H1 (cell line): ENCODE measurements around the gene C17orf107.

Experiments used
- ASH2L ChIP-seq: fragments of 200-600, 300-600 bp; sonication (generic); IDR thresholded peaks from one replicate; pipeline ENCODE4 v1.7.1; 2017; ENCODE audit warnings: low read length
- CEBPB ChIP-seq: IDR thresholded peaks from 2 replicates; pipeline ENCODE4 v1.6.1; 2012; ENCODE audit warnings: low read depth, low read length
- EZH2 ChIP-seq: fragments of 200-600 bp; sonication (generic); IDR thresholded peaks from 2 replicates; pipeline ENCODE4 v1.7.1; 2012; ENCODE audit warnings: low read depth, mild to moderate bottlenecking, moderate library complexity, low read length, inconsistent platforms; ENCODE audit not compliant: severe bottlenecking
- JUND ChIP-seq: IDR thresholded peaks from 2 replicates; pipeline ENCODE4 v1.6.1; 2011; ENCODE audit warnings: mild to moderate bottlenecking, improper control_type of control experiment, low read length
- POLR2A ChIP-seq, 2 experiments: IDR thresholded peaks; 1 replicate in 1 of 2; 2 replicates in 1 of 2; pipeline ENCODE4 v1.6.1; 2011; ENCODE audit warnings: low read depth in 2 of 2, low read length in 2 of 2, mild to moderate bottlenecking in 2 of 2; ENCODE audit errors: control extremely low read depth in 1 of 2
- RAD21 ChIP-seq, 2 experiments: IDR thresholded peaks in 1 of 2; conservative IDR thresholded peaks in 1 of 2; 2 replicates each; pipeline ENCODE4 v1.6.1; 2011; ENCODE audit warnings: low read depth in 2 of 2, low read length in 2 of 2, improper control_type of control experiment in 1 of 2, inconsistent platforms in 1 of 2, mild to moderate bottlenecking in 1 of 2, moderate library complexity in 1 of 2
- RFX5 ChIP-seq: IDR thresholded peaks from 2 replicates; pipeline ENCODE4 v1.6.1; 2011; ENCODE audit warnings: low read depth, low read length, improper control_type of control experiment, borderline replicate concordance
- SUZ12 ChIP-seq: fragments of 200-600 bp; sonication (generic); IDR thresholded peaks from 2 replicates; pipeline ENCODE4 v1.6.1; 2012; ENCODE audit warnings: mild to moderate bottlenecking, inconsistent platforms, low read length, moderate library complexity, mixed read lengths
- TAF7 ChIP-seq: optimal IDR thresholded peaks from 2 replicates; pipeline ENCODE3; 2011; ENCODE audit warnings: low read depth, mild to moderate bottlenecking, inconsistent platforms, low read length, moderate library complexity, borderline replicate concordance
- TBP ChIP-seq: IDR thresholded peaks from 2 replicates; pipeline ENCODE4 v1.6.1; 2011; ENCODE audit warnings: low read depth, low read length, improper control_type of control experiment
- YY1 ChIP-seq: IDR thresholded peaks from 2 replicates; pipeline ENCODE4 v1.6.1; 2011; ENCODE audit warnings: low read depth, mild to moderate bottlenecking, low read length
- ZNF274 ChIP-seq: IDR thresholded peaks from 2 replicates; pipeline ENCODE4 v1.7.0; 2012; ENCODE audit warnings: low read length, borderline replicate concordance; ENCODE audit errors: extremely low read depth
- TF ChIP-seq, protein P1 (sequence below), 3 experiments: IDR thresholded peaks; 1 replicate in 2 of 3; 2 replicates in 1 of 3; pipeline versions ENCODE4 v1.5.1 to v1.6.1; 2011; ENCODE audit warnings: low read length in 3 of 3, mild to moderate bottlenecking in 3 of 3, inconsistent platforms in 2 of 3, low read depth in 1 of 3, moderate library complexity in 1 of 3; ENCODE audit not compliant: insufficient read depth in 1 of 3; ENCODE audit errors: control extremely low read depth in 1 of 3
- TF ChIP-seq, protein P2 (sequence below): IDR thresholded peaks from 2 replicates; pipeline ENCODE4 v1.6.1; 2012; ENCODE audit warnings: inconsistent platforms

DNA sequence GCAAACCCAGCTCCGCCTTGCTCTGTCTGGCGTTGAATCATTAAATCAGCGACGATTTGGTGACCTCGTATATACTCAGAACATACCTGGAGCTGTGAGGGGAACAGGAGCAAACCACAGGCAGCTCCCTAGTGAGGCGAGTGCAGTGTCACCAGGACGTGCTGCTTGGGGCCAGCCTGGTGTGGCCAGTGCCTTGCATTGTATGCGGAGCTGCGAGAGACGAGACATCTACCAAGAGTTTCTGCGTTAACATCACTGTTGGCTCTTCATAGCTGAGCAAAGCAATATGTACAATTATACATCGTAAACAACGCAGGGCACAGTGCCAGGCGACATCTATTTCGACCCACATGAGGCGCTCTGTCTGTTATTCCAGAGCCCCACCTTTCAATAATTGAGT lies 38.3 kb upstream of the C17orf107 start:
- TF ChIP-seq, protein P1, sequence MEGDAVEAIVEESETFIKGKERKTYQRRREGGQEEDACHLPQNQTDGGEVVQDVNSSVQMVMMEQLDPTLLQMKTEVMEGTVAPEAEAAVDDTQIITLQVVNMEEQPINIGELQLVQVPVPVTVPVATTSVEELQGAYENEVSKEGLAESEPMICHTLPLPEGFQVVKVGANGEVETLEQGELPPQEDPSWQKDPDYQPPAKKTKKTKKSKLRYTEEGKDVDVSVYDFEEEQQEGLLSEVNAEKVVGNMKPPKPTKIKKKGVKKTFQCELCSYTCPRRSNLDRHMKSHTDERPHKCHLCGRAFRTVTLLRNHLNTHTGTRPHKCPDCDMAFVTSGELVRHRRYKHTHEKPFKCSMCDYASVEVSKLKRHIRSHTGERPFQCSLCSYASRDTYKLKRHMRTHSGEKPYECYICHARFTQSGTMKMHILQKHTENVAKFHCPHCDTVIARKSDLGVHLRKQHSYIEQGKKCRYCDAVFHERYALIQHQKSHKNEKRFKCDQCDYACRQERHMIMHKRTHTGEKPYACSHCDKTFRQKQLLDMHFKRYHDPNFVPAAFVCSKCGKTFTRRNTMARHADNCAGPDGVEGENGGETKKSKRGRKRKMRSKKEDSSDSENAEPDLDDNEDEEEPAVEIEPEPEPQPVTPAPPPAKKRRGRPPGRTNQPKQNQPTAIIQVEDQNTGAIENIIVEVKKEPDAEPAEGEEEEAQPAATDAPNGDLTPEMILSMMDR (IDR thresholded peaks at IDR 0.05; ENCODE audit: control extremely low read depth in 1 of 3, insufficient read depth in 1 of 3, low read depth in 1 of 3, low read length in 3 of 3), result no peak
- TF ChIP-seq JUND (no peak), EZH2 (no peak), RFX5 (no peak), TAF7 (no peak), ZNF274 (no peak), YY1 (no peak), TBP (no peak), RAD21 (IDR thresholded peaks at IDR 0.05 in 1 of 2, conservative IDR thresholded peaks at IDR 0.05 in 1 of 2; ENCODE audit: low read depth in 2 of 2, low read length in 2 of 2) (no peak), ASH2L (no peak), CEBPB (no peak), SUZ12 (no peak), POLR2A (IDR thresholded peaks at IDR 0.05; ENCODE audit: control extremely low read depth in 1 of 2, low read depth in 2 of 2, low read length in 2 of 2) (no peak)
- TF ChIP-seq, protein P2, sequence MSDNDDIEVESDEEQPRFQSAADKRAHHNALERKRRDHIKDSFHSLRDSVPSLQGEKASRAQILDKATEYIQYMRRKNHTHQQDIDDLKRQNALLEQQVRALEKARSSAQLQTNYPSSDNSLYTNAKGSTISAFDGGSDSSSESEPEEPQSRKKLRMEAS, result no peak
